Type B pancreatic cell (in vitro differentiated cells): Measurements from ENCODE around the gene CHD5. TPM values are rescaled to one million over a fixed set of nuclear protein-coding genes. Genes with fewer than 3 reads are reported as not detected.

Experiments used
- DNase-seq: peaks from one replicate; pipeline ENCODE4 v3.0.0; 2021; ENCODE audit warnings: mixed read lengths; ENCODE audit not compliant: unreplicated experiment; ENCODE audit errors: extremely low spot score
- H3K27ac Mint-ChIP-seq: 2 replicates; pipeline ENCODE4 v1.8.0; 2021; ENCODE audit warnings: mild to moderate bottlenecking, mixed read lengths
- H3K27me3 Mint-ChIP-seq: 2 replicates; pipeline ENCODE4 v1.8.0; 2021; ENCODE audit warnings: mixed read lengths
- H3K36me3 Mint-ChIP-seq: 2 replicates; pipeline ENCODE4 v1.8.0; 2021; ENCODE audit warnings: mixed read lengths
- H3K4me1 Mint-ChIP-seq: one replicate; pipeline ENCODE4 v1.8.0; 2021; ENCODE audit warnings: mixed read lengths; ENCODE audit not compliant: unreplicated experiment
- H3K4me3 Mint-ChIP-seq: 2 replicates; pipeline ENCODE4 v1.8.0; 2021; ENCODE audit warnings: mild to moderate bottlenecking, mixed read lengths
- H3K9me3 Mint-ChIP-seq: 2 replicates; pipeline ENCODE4 v1.8.0; 2021; ENCODE audit warnings: mixed read lengths
- CTCF ChIP-seq: fragments of 200-600 bp; sonication (generic); conservative IDR thresholded peaks from 2 replicates; pipeline ENCODE4 v1.5.0; 2021; ENCODE audit warnings: antibody characterized with exemption, mild to moderate bottlenecking
- total RNA-seq: library from RNA; stranded (reverse); gene quantifications from 2 replicates; pipeline ENCODE4 v1.2.1, GENCODE V29; 2021; ENCODE audit warnings: low replicate concordance

Gene CHD5
- total RNA-seq, 1 donor from 2014 or later: 0.70 TPM

GRCh38 chr1:6093611-6094010, 86.5 kb downstream of the CHD5 start:
- Mint-ChIP-seq H3K4me1 (peaks cover 19% of the 10 kb centered on the region), H3K27ac (no peak overlapping the region), H3K36me3 (no peaks in the 10 kb centered on the region), H3K27me3 (peaks cover 7% of the 10 kb centered on the region), H3K4me3 (no peak overlapping the region), H3K9me3 (no peaks in the 10 kb centered on the region)
- no peak for TF ChIP-seq CTCF
- no peak for DNase-seq

GRCh38 chr1:6093071-6093470, 87.0 kb downstream of the CHD5 start:
- Mint-ChIP-seq H3K36me3 (no peaks in the 10 kb centered on the region), H3K27ac (no peak overlapping the region), H3K4me1 (peaks cover 16% of the 10 kb centered on the region), H3K27me3 (peaks cover 7% of the 10 kb centered on the region), H3K9me3 (no peaks in the 10 kb centered on the region), H3K4me3 (no peak overlapping the region)
- DNase-seq: no peak
- TF ChIP-seq CTCF: no peak

GRCh38 chr1:6092211-6092610, 87.9 kb downstream of the CHD5 start:
- H3K9me3 Mint-ChIP-seq: no peaks in the 10 kb centered on the region
- no peak for DNase-seq
- no peak for TF ChIP-seq CTCF
- peaks cover 10% of the 10 kb centered on the region for H3K4me1 Mint-ChIP-seq
- H3K36me3 Mint-ChIP-seq: no peaks in the 10 kb centered on the region
- no peak overlapping the region for H3K4me3 Mint-ChIP-seq
- H3K27ac Mint-ChIP-seq: no peak overlapping the region
- H3K27me3 Mint-ChIP-seq: peaks cover 7% of the 10 kb centered on the region

- no peaks in the 10 kb centered on the region for H3K36me3 Mint-ChIP-seq
- TF ChIP-seq CTCF: no peak
- H3K27ac Mint-ChIP-seq: no peak overlapping the region
- H3K4me1 Mint-ChIP-seq: peaks cover 14% of the 10 kb centered on the region
- peaks cover 7% of the 10 kb centered on the region for H3K27me3 Mint-ChIP-seq
- DNase-seq: no peak
- H3K9me3 Mint-ChIP-seq: no peaks in the 10 kb centered on the region
- H3K4me3 Mint-ChIP-seq: no peak overlapping the region
Observed at GRCh38 chr1:6091823-6092109, 88.4 kb downstream of the CHD5 start.

GRCh38 chr1:6090996-6091822, 88.9 kb downstream of the CHD5 start:
- no peak for DNase-seq
- no peak overlapping the region for H3K4me3 Mint-ChIP-seq
- H3K27ac Mint-ChIP-seq: no peak overlapping the region
- peaks cover 16% of the 10 kb centered on the region for H3K4me1 Mint-ChIP-seq
- TF ChIP-seq CTCF: no peak
- H3K36me3 Mint-ChIP-seq: no peaks in the 10 kb centered on the region
- peaks cover 7% of the 10 kb centered on the region for H3K27me3 Mint-ChIP-seq
- H3K9me3 Mint-ChIP-seq: no peaks in the 10 kb centered on the region
